HG02642 (cell line): ENCODE measurements around the gene GULP1.
"Not testable (repeated sequence)": the region's sequence is repeated elsewhere in the genome, so short reads cannot be mapped to it uniquely, and the experiment has no call there.

ENCODE experiments used
- ATAC-seq: cut with Tn5 transposase; IDR thresholded peaks from one replicate; pipeline ENCODE4 v1.9.1; 2021; ENCODE audit warnings: mild to moderate bottlenecking; ENCODE audit not compliant: unreplicated experiment, poor library complexity

GULP1 gene

GRCh38 chr2:188291617-188292347, at the start of gene GULP1:
TSS of gene GULP1 (plus strand) at chr2:188291874. CDS start at chr2:188477703, 185,829 bp downstream.
- ATAC-seq, result peak; percentile 56

- no peak for ATAC-seq
Observed at GRCh38 chr2:188243381-188243780, 48.3 kb upstream of the GULP1 start.

GRCh38 chr2:188244383-188244782, 47.3 kb upstream of the GULP1 start:
- no peak for ATAC-seq

GRCh38 chr2:188245230-188245629, 46.4 kb upstream of the GULP1 start:
- ATAC-seq, result no peak

- ATAC-seq, result no peak
Observed at GRCh38 chr2:188248513-188248912, 43.2 kb upstream of the GULP1 start.

GRCh38 chr2:188251034-188251433, 40.6 kb upstream of the GULP1 start:
- ATAC-seq, result no peak

- no peak for ATAC-seq
Observed at GRCh38 chr2:188256420-188256819, 35.3 kb upstream of the GULP1 start.

GRCh38 chr2:188265315-188265714, 26.4 kb upstream of the GULP1 start:
- ATAC-seq, result no peak

GRCh38 chr2:188267776-188268175, 23.9 kb upstream of the GULP1 start:
- no peak for ATAC-seq

- ATAC-seq, result no peak
Observed at GRCh38 chr2:188269004-188269403, 22.7 kb upstream of the GULP1 start.

- ATAC-seq, result no peak
Observed at GRCh38 chr2:188272121-188272520, 19.6 kb upstream of the GULP1 start.

- no peak for ATAC-seq
Observed at GRCh38 chr2:188274274-188274673, 17.4 kb upstream of the GULP1 start.

- no peak for ATAC-seq
Observed at GRCh38 chr2:188276255-188276654, 15.4 kb upstream of the GULP1 start.

GRCh38 chr2:188277786-188278185, 13.9 kb upstream of the GULP1 start:
- no peak for ATAC-seq

GRCh38 chr2:188278388-188279092, 13.1 kb upstream of the GULP1 start:
- no peak for ATAC-seq

GRCh38 chr2:188279093-188279445, 12.6 kb upstream of the GULP1 start:
- ATAC-seq, result no peak

- no peak for ATAC-seq
Observed at GRCh38 chr2:188280811-188281222, 10.9 kb upstream of the GULP1 start.

- ATAC-seq, result no peak
Observed at GRCh38 chr2:188282907-188283306, 8.8 kb upstream of the GULP1 start.

- not testable (repeated sequence) for ATAC-seq
Observed at GRCh38 chr2:188284251-188284650, 7.4 kb upstream of the GULP1 start.

GRCh38 chr2:188285049-188285448, 6.6 kb upstream of the GULP1 start:
- no peak for ATAC-seq

- ATAC-seq, result no peak
Observed at GRCh38 chr2:188285774-188286173, 5.9 kb upstream of the GULP1 start.

- no peak for ATAC-seq
Observed at GRCh38 chr2:188291142-188291616, 495 bp upstream of the GULP1 start.
